Gastroesophageal sphincter (tissue), 3 donors: ENCODE data around the gene ITGA6.

Experiments used
- CTCF ChIP-seq, 4 experiments: fragments of 200-600 bp in 2 of 4; fragments of 450-650 bp in 2 of 4; sonication (generic) in 1 of 4; IDR thresholded peaks; one replicate each; pipeline ENCODE4 v1.5.1; 2017 to 2019; ENCODE audit warnings: antibody characterized with exemption in 4 of 4, mild to moderate bottlenecking in 2 of 4, moderate library complexity in 2 of 4
- EP300 ChIP-seq: sonication (generic); formaldehyde crosslinking; IDR thresholded peaks from one replicate; pipeline ENCODE4 v1.6.1; 2017; ENCODE audit warnings: antibody characterized with exemption, mild to moderate bottlenecking

- TF ChIP-seq EP300 (no peak), CTCF (IDR thresholded peaks at IDR 0.05) (no peak)
Observed at GRCh38 chr2:172452845-172453244, 25.5 kb downstream of the ITGA6 start.
